PFSK-1 (cell line): ENCODE measurements around the gene SLC16A7.

Experiments used
- POLR2AphosphoS5 ChIP-seq: IDR thresholded peaks from 2 replicates; pipeline ENCODE4 v1.6.1; 2012; ENCODE audit warnings: low read depth, mild to moderate bottlenecking, control low read depth, low read length, moderate library complexity
- TAF1 ChIP-seq: IDR thresholded peaks from 2 replicates; pipeline ENCODE4 v1.6.1; 2012; ENCODE audit warnings: low read length, control low read depth, borderline replicate concordance; ENCODE audit not compliant: insufficient read depth

- TF ChIP-seq TAF1 (no peak), POLR2AphosphoS5 (no peak)
Measured at GRCh38 chr12:59811991-59812390, 216.2 kb downstream of the SLC16A7 start.
